NT2/D1 (cell line): ENCODE results near the gene OR4N2.
"Not testable (repeated sequence)": the region's sequence is repeated elsewhere in the genome, so short reads cannot be mapped to it uniquely, and the experiment has no call there.

Source experiments
- SUZ12 ChIP-seq: IDR thresholded peaks from 2 replicates; pipeline ENCODE4 v1.6.1; 2011; ENCODE audit not compliant: insufficient read length, insufficient read depth; ENCODE audit errors: extremely low read depth
- YY1 ChIP-seq: IDR thresholded peaks from 2 replicates; pipeline ENCODE4 v1.6.1; 2011; ENCODE audit not compliant: insufficient read length, insufficient read depth

DNA sequence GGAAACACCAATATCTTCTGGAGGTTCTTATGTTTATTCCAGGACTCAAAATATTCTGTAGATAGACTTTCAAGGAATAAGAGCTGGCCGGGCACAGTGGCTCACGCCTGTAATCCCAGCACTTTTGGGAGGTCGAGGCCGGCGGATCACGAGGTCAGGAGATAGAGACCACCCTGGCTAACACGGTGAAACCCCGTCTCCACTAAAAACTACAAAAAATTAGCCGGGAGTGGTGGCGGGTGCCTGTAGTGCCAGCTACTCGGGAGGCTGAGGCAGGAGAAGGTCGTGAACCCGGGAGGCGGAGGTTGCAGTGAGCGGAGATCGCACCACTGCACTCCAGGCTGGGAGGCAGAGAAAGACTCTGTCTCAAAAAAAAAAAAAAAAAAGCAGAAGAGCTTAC is 17.7 kb upstream of the OR4N2 start:
- TF ChIP-seq YY1, SUZ12: not testable (repeated sequence)
